NCI-H526 treated with DMSO at 0.1 percent for 48 hours (cell line): ENCODE measurements around the gene TMEM80.

Experiments
- DNase-seq: peaks from one replicate; lab custom pipeline; 2025; lab: John Stamatoyannopoulos, UW

The TMEM80 gene

GRCh38 chr11:699753-700152 is 4.1 kb downstream of the TMEM80 start:
- no peak for DNase-seq

GRCh38 chr11:701741-702461 is 6.3 kb downstream of the TMEM80 start:
- DNase-seq = no peak

GRCh38 chr11:702462-703461 is 7.1 kb downstream of the TMEM80 start:
- no peak for DNase-seq

- DNase-seq = no peak
Measured at GRCh38 chr11:703506-703905, 7.9 kb downstream of the TMEM80 start.

- no peak for DNase-seq
Measured at GRCh38 chr11:704228-704674, 8.6 kb downstream of the TMEM80 start.

GRCh38 chr11:704781-705645 is 9.4 kb downstream of the TMEM80 start:
- DNase-seq = no peak

GRCh38 chr11:705646-706438 is 10.2 kb downstream of the TMEM80 start, which contains the start of gene EPS8L2:
TSS of gene EPS8L2 (plus strand) at chr11:706231. CDS start at chr11:709408, 3,177 bp downstream.
- no peak for DNase-seq

GRCh38 chr11:706439-706956 is 10.9 kb downstream of the TMEM80 start:
- DNase-seq = no peak

GRCh38 chr11:706957-707816 is 11.6 kb downstream of the TMEM80 start:
- no peak for DNase-seq

GRCh38 chr11:707817-708420 is 12.3 kb downstream of the TMEM80 start:
- DNase-seq = no peak

- no peak for DNase-seq
Measured at GRCh38 chr11:708511-708910, 12.9 kb downstream of the TMEM80 start.

GRCh38 chr11:709109-709997 is 13.7 kb downstream of the TMEM80 start:
- no peak for DNase-seq

- DNase-seq = no peak
Measured at GRCh38 chr11:714436-714835, 18.8 kb downstream of the TMEM80 start.

- DNase-seq = no peak
Measured at GRCh38 chr11:719214-720016, 23.8 kb downstream of the TMEM80 start.

GRCh38 chr11:720017-720641 is 24.5 kb downstream of the TMEM80 start:
- no peak for DNase-seq

- DNase-seq = peak; percentile 62
Measured at GRCh38 chr11:720642-721246, 25.1 kb downstream of the TMEM80 start.
